Tibial nerve (tissue), 4 donors: ENCODE data around the gene CUX1.

ENCODE experiments used
- CTCF ChIP-seq, 5 experiments: fragments of 200-600 bp in 3 of 5; fragments of 450-650 bp in 2 of 5; sonication (generic) in 3 of 5; IDR thresholded peaks; one replicate each; pipeline ENCODE4 v1.5.1; 2016 to 2019; ENCODE audit warnings: antibody characterized with exemption in 5 of 5, mild to moderate bottlenecking in 3 of 5, moderate library complexity in 2 of 5
- EP300 ChIP-seq, 2 donors: sonication (generic); formaldehyde crosslinking; IDR thresholded peaks; one replicate each; pipeline ENCODE4 v1.6.1; 2017; ENCODE audit warnings: antibody characterized with exemption in 2 of 2, mild to moderate bottlenecking in 1 of 2
- POLR2A ChIP-seq, 2 donors: fragments of 450-650 bp; IDR thresholded peaks; one replicate each; pipeline ENCODE4 v1.6.1; 2017; ENCODE audit warnings: antibody characterized with exemption in 2 of 2, mild to moderate bottlenecking in 2 of 2, moderate library complexity in 2 of 2

- TF ChIP-seq CTCF (IDR thresholded peaks at IDR 0.05): peak; percentile 58 to 88 (median 80)
- no peak for TF ChIP-seq EP300 (IDR thresholded peaks at IDR 0.05)
- TF ChIP-seq POLR2A (IDR thresholded peaks at IDR 0.05): peak in 1 of 2 donors; percentile 32
Measured at GRCh38 chr7:101814081-101814990, 3.1 kb upstream of the CUX1 start.
